ENCODE data around the gene GALNT13.

The GALNT13 gene

GRCh38 chr2:154229966-154230365, 358.2 kb downstream of the GALNT13 start:
- DNase-seq: no peak

GRCh38 chr2:154231021-154231420, 359.3 kb downstream of the GALNT13 start:
- DNase-seq: no peak

- DNase-seq: no peak
Measured at GRCh38 chr2:154233231-154233630, 361.5 kb downstream of the GALNT13 start.

- DNase-seq: no peak
Measured at GRCh38 chr2:154238252-154238651, 366.5 kb downstream of the GALNT13 start.

GRCh38 chr2:154240316-154240715, 368.6 kb downstream of the GALNT13 start:
- no peak for DNase-seq

GRCh38 chr2:154240921-154241379, 369.2 kb downstream of the GALNT13 start:
- no peak for DNase-seq

GRCh38 chr2:154242687-154243086, 371.0 kb downstream of the GALNT13 start:
- no peak for DNase-seq

- DNase-seq: no peak
Measured at GRCh38 chr2:154243685-154244084, 372.0 kb downstream of the GALNT13 start.

GRCh38 chr2:154244932-154245331, 373.2 kb downstream of the GALNT13 start:
- no peak for DNase-seq

GRCh38 chr2:154247503-154247902, 375.8 kb downstream of the GALNT13 start:
- no peak for DNase-seq

GRCh38 chr2:154256136-154256535, 384.4 kb downstream of the GALNT13 start:
- DNase-seq: no peak

- no peak for DNase-seq
Measured at GRCh38 chr2:154259030-154259429, 387.3 kb downstream of the GALNT13 start.

GRCh38 chr2:154261473-154262027, 389.8 kb downstream of the GALNT13 start:
- DNase-seq: no peak

- DNase-seq: no peak
Measured at GRCh38 chr2:154263206-154263605, 391.5 kb downstream of the GALNT13 start.

- no peak for DNase-seq
Measured at GRCh38 chr2:154264024-154264423, 392.3 kb downstream of the GALNT13 start.

GRCh38 chr2:154267983-154268382, 396.3 kb downstream of the GALNT13 start:
- DNase-seq: no peak

- no peak for DNase-seq
Measured at GRCh38 chr2:154280543-154280942, 408.8 kb downstream of the GALNT13 start.

GRCh38 chr2:154289870-154290269, 418.1 kb downstream of the GALNT13 start:
- DNase-seq: no peak

- no peak for DNase-seq
Measured at GRCh38 chr2:154291511-154291910, 419.8 kb downstream of the GALNT13 start.

- DNase-seq: no peak
Measured at GRCh38 chr2:154291927-154292326, 420.2 kb downstream of the GALNT13 start.

- DNase-seq: no peak
Measured at GRCh38 chr2:154293864-154294263, 422.1 kb downstream of the GALNT13 start.

GRCh38 chr2:154306266-154306970, 434.7 kb downstream of the GALNT13 start:
- no peak for DNase-seq

GRCh38 chr2:154307007-154307406, 435.3 kb downstream of the GALNT13 start:
- DNase-seq: no peak

- DNase-seq: no peak
Measured at GRCh38 chr2:154324601-154325000, 452.9 kb downstream of the GALNT13 start.

- no peak for DNase-seq
Measured at GRCh38 chr2:154329510-154329909, 457.8 kb downstream of the GALNT13 start.

All from activated CD4-positive, alpha-beta T cell treated with anti-CD3 and anti-CD28 coated beads, Interleukin-2, amount 50 U/mL, for 4 hours (primary cell).